OCI-LY7 (cell line): ENCODE measurements around the gene SLAMF1.

Source experiments
- CTCF ChIP-seq: fragments of 200-600 bp; sonication (generic); conservative IDR thresholded peaks from 2 replicates; pipeline ENCODE4 v1.5.1; 2014; ENCODE audit warnings: mild to moderate bottlenecking, antibody characterized with exemption, low read length, moderate library complexity, mixed read lengths
- EZH2phosphoT487 ChIP-seq: fragments of 200-600 bp; sonication (generic); IDR thresholded peaks from 2 replicates; pipeline ENCODE4 v1.6.1; 2018; ENCODE audit warnings: low read depth, borderline replicate concordance, mild to moderate bottlenecking, mixed run types, antibody characterized with exemption, low read length, moderate library complexity, mixed read lengths

GRCh38 chr1:160637065-160637464 lies 9.8 kb downstream of the SLAMF1 start:
- TF ChIP-seq CTCF (no peak), EZH2phosphoT487 (no peak)
